HepG2 (cell line): Measurements from ENCODE around the gene MYEOV. TPM values are rescaled to one million over a fixed set of nuclear protein-coding genes. Genes with fewer than 3 reads are reported as not detected.

ENCODE experiments used
- ATM ChIP-seq: fragments of 450-650 bp; IDR thresholded peaks from 2 replicates; pipeline ENCODE4 v1.7.1; 2017; ENCODE audit warnings: mild to moderate bottlenecking, borderline replicate concordance
- BRF2 ChIP-seq: sonication (generic); formaldehyde crosslinking; IDR thresholded peaks from 2 replicates; pipeline ENCODE4 v1.8.1; 2022; ENCODE audit warnings: mild to moderate bottlenecking, missing genetic modification reagents
- CAMTA2 ChIP-seq: sonication (generic); formaldehyde crosslinking; IDR thresholded peaks from 2 replicates; pipeline ENCODE4 v1.4.0; 2020; ENCODE audit warnings: mild to moderate bottlenecking, missing genetic modification reagents, borderline replicate concordance
- CENPT ChIP-seq: sonication (generic); formaldehyde crosslinking; IDR thresholded peaks from 2 replicates; pipeline ENCODE4 v1.8.0; 2022; ENCODE audit warnings: low read depth, mild to moderate bottlenecking, moderate library complexity, missing genetic modification reagents
- E2F5 ChIP-seq: sonication (generic); formaldehyde crosslinking; conservative IDR thresholded peaks from 2 replicates; pipeline ENCODE4 v1.4.0; 2020; ENCODE audit warnings: missing genetic modification reagents
- ESRRA ChIP-seq: sonication (generic); formaldehyde crosslinking; IDR thresholded peaks from 2 replicates; pipeline ENCODE4 v1.5.1; 2020; ENCODE audit warnings: mild to moderate bottlenecking, low read depth, missing genetic modification reagents
- GPN1 ChIP-seq: sonication (generic); formaldehyde crosslinking; IDR thresholded peaks from 2 replicates; pipeline ENCODE4 v1.5.1; 2020; ENCODE audit warnings: missing genetic modification reagents, borderline replicate concordance
- NFATC3 ChIP-seq: sonication (generic); formaldehyde crosslinking; IDR thresholded peaks from 2 replicates; pipeline ENCODE4 v1.5.1; 2020; ENCODE audit warnings: mild to moderate bottlenecking, missing genetic modification reagents
- NFYB ChIP-seq: sonication (generic); formaldehyde crosslinking; IDR thresholded peaks from 2 replicates; pipeline ENCODE4 v1.4.0; 2020; ENCODE audit warnings: missing genetic modification reagents
- POLR2AphosphoS2 ChIP-seq: IDR thresholded peaks from 2 replicates; pipeline ENCODE4 v1.6.1; 2011; ENCODE audit warnings: low read depth, low read length, improper control_type of control experiment
- RBAK ChIP-seq: sonication (generic); formaldehyde crosslinking; IDR thresholded peaks from 2 replicates; pipeline ENCODE4 v1.5.1; 2020; ENCODE audit warnings: mild to moderate bottlenecking, missing genetic modification reagents
- REXO4 ChIP-seq: sonication (generic); formaldehyde crosslinking; IDR thresholded peaks from 2 replicates; pipeline ENCODE4 v1.8.0; 2022; ENCODE audit warnings: missing genetic modification reagents, mild to moderate bottlenecking, borderline replicate concordance
- SMC3 ChIP-seq: IDR thresholded peaks from 2 replicates; pipeline ENCODE4 v1.6.1; 2011; ENCODE audit warnings: low read length, improper control_type of control experiment
- TARDBP ChIP-seq: sonication (generic); formaldehyde crosslinking; IDR thresholded peaks from 2 replicates; pipeline ENCODE4 v1.8.0; 2022; ENCODE audit warnings: mild to moderate bottlenecking, missing genetic modification reagents
- USF2 ChIP-seq, 2 experiments: sonication (generic) in 1 of 2; formaldehyde crosslinking in 1 of 2; IDR thresholded peaks; 2 replicates each; pipeline versions ENCODE4 v1.5.1 to v1.6.1; 2011 to 2020; ENCODE audit warnings: borderline replicate concordance in 1 of 2, low read depth in 1 of 2, low read length in 1 of 2, mild to moderate bottlenecking in 1 of 2, missing genetic modification reagents in 1 of 2, moderate library complexity in 1 of 2
- ZNF142 ChIP-seq: sonication (generic); formaldehyde crosslinking; IDR thresholded peaks from 2 replicates; pipeline ENCODE4 v1.4.0; 2020; ENCODE audit warnings: missing genetic modification reagents
- ZNF207 ChIP-seq: fragments of 450-650 bp; IDR thresholded peaks from 2 replicates; pipeline ENCODE4 v1.6.1; 2016; ENCODE audit warnings: antibody characterized with exemption, borderline replicate concordance
- ZNF296 ChIP-seq: sonication (generic); formaldehyde crosslinking; conservative IDR thresholded peaks from 2 replicates; pipeline ENCODE4 v1.5.0; 2020; ENCODE audit warnings: mild to moderate bottlenecking, missing genetic modification reagents
- polyA plus RNA-seq, 8 experiments: library from polyadenylated mRNA; depleted of rRNA in 3 of 8; stranded (reverse) in 7 of 8; unstranded in 1 of 8; fragments of >200 nt; fragmentation: Illumina TruSeq in 4 of 8; extraction: Trizol in 4 of 8; gene quantifications; 2 replicates each; pipeline versions ENCODE4 v1.2.1 to v1.2.3, GENCODE V29; 2011 to 2016; ENCODE audit warnings: low read depth in 4 of 8, missing spikeins in 1 of 8, mixed read lengths in 1 of 8; ENCODE audit not compliant: insufficient read depth in 1 of 8
- total RNA-seq, 5 experiments: library from RNA; depleted of rRNA; stranded (reverse); fragments of >200 nt; fragmentation: Illumina TruSeq; extraction: Trizol; gene quantifications; 2 replicates each; pipeline ENCODE4 v1.2.3, GENCODE V29; 2016; ENCODE audit warnings: low read depth in 1 of 5

MYEOV gene
- total and polyA plus RNA-seq, 2 of the 13 experiments (the other 11 are each of a cell fraction or from before 2014, with no cell fraction given), result 0.33 to 1.8 TPM

GRCh38 chr11:69297787-69298266 is 3.9 kb downstream of the MYEOV start (continued):
- no peak for TF ChIP-seq ZNF142 (CRISPR knock-in tag)
- no peak for TF ChIP-seq GPN1 (CRISPR knock-in tag)
- TF ChIP-seq ATM, result no peak
- no peak for TF ChIP-seq RBAK (CRISPR knock-in tag)
- TF ChIP-seq POLR2AphosphoS2, result no peak
- TF ChIP-seq USF2 (IDR thresholded peaks at IDR 0.05; ENCODE audit: low read depth, low read length), result no peak
- TF ChIP-seq USF2 (CRISPR knock-in tag; IDR thresholded peaks at IDR 0.05; ENCODE audit: borderline replicate concordance), result no peak
- no peak for TF ChIP-seq ZNF207
- TF ChIP-seq REXO4 (CRISPR knock-in tag), result no peak
- no peak for TF ChIP-seq ESRRA (CRISPR knock-in tag)
- TF ChIP-seq CENPT (CRISPR knock-in tag), result no peak
- TF ChIP-seq ZNF296 (CRISPR knock-in tag), result no peak
- TF ChIP-seq BRF2, result no peak
- no peak for TF ChIP-seq TARDBP (CRISPR knock-in tag)
- no peak for TF ChIP-seq NFATC3 (CRISPR knock-in tag)
- no peak for TF ChIP-seq NFYB (CRISPR knock-in tag)
- TF ChIP-seq CAMTA2 (CRISPR knock-in tag), result no peak
- no peak for TF ChIP-seq SMC3
- no peak for TF ChIP-seq E2F5 (CRISPR knock-in tag)
